WTC11 (cell line): ENCODE results near the gene ZNRF3. TPM values are rescaled to one million over a fixed set of nuclear protein-coding genes. Genes with fewer than 3 reads are reported as not detected.

Experiments
- ATAC-seq: fragments of 200-7000 bp; cut with Tn5 transposase; 2 replicates; pipeline ENCODE4 v1.10.0; 2021; ENCODE audit warnings: mild to moderate bottlenecking, moderate library complexity
- CTCF ChIA-PET: fragments of 300-600 bp; sonication (Branson Sonifier 250); formaldehyde crosslinking; loops from one replicate; lab custom pipeline; 2021; ENCODE audit warnings: antibody characterized with exemption; lab: Charles Lee
- POLR2A ChIA-PET: fragments of 350-600 bp; sonication (Branson Sonifier 250); formaldehyde crosslinking; loops from one replicate; lab custom pipeline; 2021; ENCODE audit warnings: antibody characterized with exemption; lab: Charles Lee
- DNase-seq: peaks from one replicate; pipeline ENCODE4 v3.0.0; 2021; ENCODE audit warnings: low spot score
- H3K27ac Mint-ChIP-seq: 2 replicates; pipeline ENCODE4 v1.8.0; 2021; ENCODE audit warnings: mixed read lengths
- H3K27me3 Mint-ChIP-seq: 2 replicates; pipeline ENCODE4 v1.8.0; 2021; ENCODE audit warnings: low read depth, mild to moderate bottlenecking, moderate library complexity, mixed read lengths
- H3K36me3 Mint-ChIP-seq: 2 replicates; pipeline ENCODE4 v1.8.0; 2021; ENCODE audit warnings: mixed read lengths
- H3K4me1 Mint-ChIP-seq: 2 replicates; pipeline ENCODE4 v1.8.0; 2022; ENCODE audit warnings: mixed read lengths
- H3K4me3 Mint-ChIP-seq: 2 replicates; pipeline ENCODE4 v1.8.0; 2021; ENCODE audit warnings: mild to moderate bottlenecking, moderate library complexity, mixed read lengths
- H3K9me3 Mint-ChIP-seq: 2 replicates; pipeline ENCODE4 v1.8.0; 2021; ENCODE audit warnings: mixed read lengths
- CBFB ChIP-seq: sonication (generic); formaldehyde crosslinking; IDR thresholded peaks from 2 replicates; pipeline ENCODE4 v1.8.1; 2022; ENCODE audit warnings: mild to moderate bottlenecking, low read depth, missing genetic modification reagents
- ETV6 ChIP-seq: sonication (generic); formaldehyde crosslinking; IDR thresholded peaks from 2 replicates; pipeline ENCODE4 v1.8.1; 2022; ENCODE audit warnings: mild to moderate bottlenecking, missing genetic modification reagents
- FOXP1 ChIP-seq: sonication (generic); formaldehyde crosslinking; IDR thresholded peaks from 2 replicates; pipeline ENCODE4 v1.8.0; 2022; ENCODE audit warnings: missing genetic modification reagents, mild to moderate bottlenecking, moderate library complexity, borderline replicate concordance
- GTF2I ChIP-seq: fragments of 250-450 bp; sonication (Bioruptor Pico); conservative IDR thresholded peaks from 2 replicates; pipeline ENCODE4 v1.4.0; 2021; ENCODE audit warnings: mild to moderate bottlenecking
- NFYB ChIP-seq: sonication (generic); formaldehyde crosslinking; conservative IDR thresholded peaks from 2 replicates; pipeline ENCODE4 v1.8.0; 2022; ENCODE audit warnings: low read depth, missing genetic modification reagents
- NR1H2 ChIP-seq: sonication (generic); formaldehyde crosslinking; IDR thresholded peaks from 2 replicates; pipeline ENCODE4 v1.9.0; 2021; ENCODE audit warnings: mild to moderate bottlenecking, moderate library complexity, missing genetic modification reagents
- OVOL2 ChIP-seq: fragments of 250-450 bp; sonication (Bioruptor Pico); IDR thresholded peaks from 2 replicates; pipeline ENCODE4 v1.9.0; 2021; ENCODE audit warnings: mild to moderate bottlenecking, borderline replicate concordance
- RELA ChIP-seq: sonication (generic); formaldehyde crosslinking; IDR thresholded peaks from 2 replicates; pipeline ENCODE4 v1.8.1; 2022; ENCODE audit warnings: missing genetic modification reagents, mild to moderate bottlenecking, borderline replicate concordance
- SMAD4 ChIP-seq: sonication (generic); formaldehyde crosslinking; IDR thresholded peaks from 2 replicates; pipeline ENCODE4 v1.8.0; 2022; ENCODE audit warnings: mild to moderate bottlenecking, missing genetic modification reagents
- TCF7 ChIP-seq: sonication (generic); formaldehyde crosslinking; IDR thresholded peaks from 2 replicates; pipeline ENCODE4 v1.8.0; 2022; ENCODE audit warnings: mild to moderate bottlenecking, low read depth, missing genetic modification reagents, moderate library complexity
- TEAD1 ChIP-seq: sonication (generic); formaldehyde crosslinking; IDR thresholded peaks from 2 replicates; pipeline ENCODE4 v1.8.0; 2022; ENCODE audit warnings: mild to moderate bottlenecking, missing genetic modification reagents
- ZNF138 ChIP-seq: sonication (generic); formaldehyde crosslinking; conservative IDR thresholded peaks from 2 replicates; pipeline ENCODE4 v1.8.1; 2022; ENCODE audit warnings: mild to moderate bottlenecking, moderate library complexity, missing genetic modification reagents
- ZNF219 ChIP-seq: sonication (generic); formaldehyde crosslinking; IDR thresholded peaks from 2 replicates; pipeline ENCODE4 v1.8.0; 2023; ENCODE audit warnings: missing genetic modification reagents, mild to moderate bottlenecking, borderline replicate concordance
- ZNF232 ChIP-seq: sonication (generic); formaldehyde crosslinking; IDR thresholded peaks from 2 replicates; pipeline ENCODE4 v1.8.0; 2022; ENCODE audit warnings: mild to moderate bottlenecking, missing genetic modification reagents
- total RNA-seq: library from RNA; stranded (reverse); gene quantifications from 3 replicates; pipeline ENCODE4 v1.2.3, GENCODE V29; 2021
- TF ChIP-seq, protein P1 (sequence below): fragments of 250-450 bp; sonication (Bioruptor Pico); IDR thresholded peaks from 2 replicates; pipeline ENCODE4 v1.8.0; 2021; ENCODE audit warnings: mild to moderate bottlenecking
- TF ChIP-seq, protein P2 (sequence below): fragments of 250-450 bp; sonication (Bioruptor Pico); IDR thresholded peaks from 2 replicates; pipeline ENCODE4 v1.9.0; 2021; ENCODE audit warnings: mild to moderate bottlenecking, borderline replicate concordance
- TF ChIP-seq, protein P3 (sequence below): fragments of 250-450 bp; sonication (Bioruptor Pico); conservative IDR thresholded peaks from 2 replicates; pipeline ENCODE4 v1.9.0; 2021; ENCODE audit warnings: mild to moderate bottlenecking
- TF ChIP-seq, protein P4 (sequence below): sonication (generic); formaldehyde crosslinking; IDR thresholded peaks from 2 replicates; pipeline ENCODE4 v1.8.0; 2023; ENCODE audit warnings: missing genetic modification reagents
- TF ChIP-seq, protein P5 (sequence below): fragments of 250-450 bp; sonication (Bioruptor Pico); IDR thresholded peaks from 2 replicates; pipeline ENCODE4 v1.9.0; 2021; ENCODE audit warnings: mild to moderate bottlenecking

ZNRF3 gene
- total RNA-seq, 1 experiment from 2014 or later, result 25.4 TPM

DNA sequence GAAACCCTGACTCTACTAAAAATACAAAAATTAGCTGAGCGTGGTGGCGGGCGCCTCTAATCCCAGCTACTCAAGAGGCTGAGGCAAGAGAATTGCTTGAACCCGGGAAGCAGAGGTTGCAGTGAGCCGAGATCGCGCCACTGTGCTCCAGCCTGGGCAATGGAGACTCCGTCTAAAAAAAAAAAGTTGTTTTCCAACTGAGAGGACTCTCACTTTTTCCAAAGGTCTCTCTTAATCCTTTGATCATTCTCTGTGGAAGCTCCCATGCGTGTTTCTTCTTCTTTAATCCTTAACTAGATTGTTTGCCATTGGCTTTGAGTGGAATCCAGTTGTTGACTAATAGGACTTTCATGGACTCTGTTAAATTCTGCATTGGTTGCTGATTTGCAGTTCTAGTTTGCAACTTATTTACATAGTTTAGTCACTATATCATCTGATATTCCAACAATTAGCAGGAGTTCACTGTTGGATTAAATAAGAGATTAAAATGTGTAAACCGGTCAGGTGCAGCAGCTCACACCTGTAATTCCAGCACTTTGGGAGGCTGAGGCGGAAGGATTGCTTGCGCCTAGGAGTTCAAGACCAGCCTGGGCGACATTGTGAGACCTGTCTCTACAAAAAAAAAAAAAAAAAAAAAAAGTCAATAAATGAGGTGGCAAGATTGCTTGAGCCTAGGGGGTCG lies 98.6 kb downstream of the ZNRF3 start:
- peaks cover 13% of the 10 kb centered on the region for H3K9me3 Mint-ChIP-seq

DNA sequence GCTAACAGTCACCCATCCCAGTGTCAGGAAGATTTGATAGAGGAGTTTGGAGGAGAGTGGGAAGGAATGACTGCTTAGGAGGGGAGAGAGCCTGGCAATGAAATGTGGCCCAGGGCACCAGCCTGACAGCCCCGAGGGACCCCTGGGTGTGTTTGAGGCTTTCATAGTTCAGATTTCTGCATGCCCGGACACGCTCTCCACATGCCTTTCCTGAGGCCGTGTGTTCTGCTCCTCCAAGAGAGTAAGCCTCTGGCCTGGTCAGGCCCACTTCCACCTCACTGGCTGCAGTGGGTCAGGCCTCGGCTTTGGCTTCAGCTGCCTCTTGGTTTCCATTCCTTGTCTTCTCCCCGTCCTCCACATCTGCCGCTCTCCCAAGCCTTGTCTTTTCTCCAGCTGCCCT lies 99.8 kb downstream of the ZNRF3 start:
- Mint-ChIP-seq H3K4me1 (peaks cover 77% of the 10 kb centered on the region), H3K36me3 (peaks cover 27% of the 10 kb centered on the region), H3K27me3 (no peaks in the 10 kb centered on the region), H3K9me3 (peaks cover 13% of the 10 kb centered on the region), H3K27ac (peak overlapping the region; percentile 60), H3K4me3 (no peak overlapping the region)
- TF ChIP-seq ETV6 (CRISPR knock-in tag), result no peak
- no peak for TF ChIP-seq CBFB
- TF ChIP-seq, protein P1, sequence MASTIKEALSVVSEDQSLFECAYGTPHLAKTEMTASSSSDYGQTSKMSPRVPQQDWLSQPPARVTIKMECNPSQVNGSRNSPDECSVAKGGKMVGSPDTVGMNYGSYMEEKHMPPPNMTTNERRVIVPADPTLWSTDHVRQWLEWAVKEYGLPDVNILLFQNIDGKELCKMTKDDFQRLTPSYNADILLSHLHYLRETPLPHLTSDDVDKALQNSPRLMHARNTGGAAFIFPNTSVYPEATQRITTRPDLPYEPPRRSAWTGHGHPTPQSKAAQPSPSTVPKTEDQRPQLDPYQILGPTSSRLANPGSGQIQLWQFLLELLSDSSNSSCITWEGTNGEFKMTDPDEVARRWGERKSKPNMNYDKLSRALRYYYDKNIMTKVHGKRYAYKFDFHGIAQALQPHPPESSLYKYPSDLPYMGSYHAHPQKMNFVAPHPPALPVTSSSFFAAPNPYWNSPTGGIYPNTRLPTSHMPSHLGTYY, result no peak
- TF ChIP-seq FOXP1 (CRISPR knock-in tag), result no peak
- no peak for TF ChIP-seq GTF2I
- TF ChIP-seq TCF7 (CRISPR knock-in tag), result no peak
- ChIA-PET CTCF (interaction anchor here (1.2 kb wide), 2 partner anchors 9 to 58 kb away, joined by 3 read pairs; no protein-coding TSS in a partner anchor), POLR2A (no interaction called here)
- DNase-seq (no peak), ATAC-seq (peak; percentile 22; the same call in 1 of the 2 replicates)

More for the DNA sequence above, 98.6 kb downstream of the ZNRF3 start:
- CTCF ChIA-PET, result no interaction called here
- ATAC-seq (no peak), DNase-seq (no peak)
- TF ChIP-seq TEAD1 (CRISPR knock-in tag), result no peak
- TF ChIP-seq, protein P2, sequence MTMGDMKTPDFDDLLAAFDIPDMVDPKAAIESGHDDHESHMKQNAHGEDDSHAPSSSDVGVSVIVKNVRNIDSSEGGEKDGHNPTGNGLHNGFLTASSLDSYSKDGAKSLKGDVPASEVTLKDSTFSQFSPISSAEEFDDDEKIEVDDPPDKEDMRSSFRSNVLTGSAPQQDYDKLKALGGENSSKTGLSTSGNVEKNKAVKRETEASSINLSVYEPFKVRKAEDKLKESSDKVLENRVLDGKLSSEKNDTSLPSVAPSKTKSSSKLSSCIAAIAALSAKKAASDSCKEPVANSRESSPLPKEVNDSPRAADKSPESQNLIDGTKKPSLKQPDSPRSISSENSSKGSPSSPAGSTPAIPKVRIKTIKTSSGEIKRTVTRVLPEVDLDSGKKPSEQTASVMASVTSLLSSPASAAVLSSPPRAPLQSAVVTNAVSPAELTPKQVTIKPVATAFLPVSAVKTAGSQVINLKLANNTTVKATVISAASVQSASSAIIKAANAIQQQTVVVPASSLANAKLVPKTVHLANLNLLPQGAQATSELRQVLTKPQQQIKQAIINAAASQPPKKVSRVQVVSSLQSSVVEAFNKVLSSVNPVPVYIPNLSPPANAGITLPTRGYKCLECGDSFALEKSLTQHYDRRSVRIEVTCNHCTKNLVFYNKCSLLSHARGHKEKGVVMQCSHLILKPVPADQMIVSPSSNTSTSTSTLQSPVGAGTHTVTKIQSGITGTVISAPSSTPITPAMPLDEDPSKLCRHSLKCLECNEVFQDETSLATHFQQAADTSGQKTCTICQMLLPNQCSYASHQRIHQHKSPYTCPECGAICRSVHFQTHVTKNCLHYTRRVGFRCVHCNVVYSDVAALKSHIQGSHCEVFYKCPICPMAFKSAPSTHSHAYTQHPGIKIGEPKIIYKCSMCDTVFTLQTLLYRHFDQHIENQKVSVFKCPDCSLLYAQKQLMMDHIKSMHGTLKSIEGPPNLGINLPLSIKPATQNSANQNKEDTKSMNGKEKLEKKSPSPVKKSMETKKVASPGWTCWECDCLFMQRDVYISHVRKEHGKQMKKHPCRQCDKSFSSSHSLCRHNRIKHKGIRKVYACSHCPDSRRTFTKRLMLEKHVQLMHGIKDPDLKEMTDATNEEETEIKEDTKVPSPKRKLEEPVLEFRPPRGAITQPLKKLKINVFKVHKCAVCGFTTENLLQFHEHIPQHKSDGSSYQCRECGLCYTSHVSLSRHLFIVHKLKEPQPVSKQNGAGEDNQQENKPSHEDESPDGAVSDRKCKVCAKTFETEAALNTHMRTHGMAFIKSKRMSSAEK, result no peak
- no peak for TF ChIP-seq ZNF232 (CRISPR knock-in tag)
- TF ChIP-seq, protein P3, sequence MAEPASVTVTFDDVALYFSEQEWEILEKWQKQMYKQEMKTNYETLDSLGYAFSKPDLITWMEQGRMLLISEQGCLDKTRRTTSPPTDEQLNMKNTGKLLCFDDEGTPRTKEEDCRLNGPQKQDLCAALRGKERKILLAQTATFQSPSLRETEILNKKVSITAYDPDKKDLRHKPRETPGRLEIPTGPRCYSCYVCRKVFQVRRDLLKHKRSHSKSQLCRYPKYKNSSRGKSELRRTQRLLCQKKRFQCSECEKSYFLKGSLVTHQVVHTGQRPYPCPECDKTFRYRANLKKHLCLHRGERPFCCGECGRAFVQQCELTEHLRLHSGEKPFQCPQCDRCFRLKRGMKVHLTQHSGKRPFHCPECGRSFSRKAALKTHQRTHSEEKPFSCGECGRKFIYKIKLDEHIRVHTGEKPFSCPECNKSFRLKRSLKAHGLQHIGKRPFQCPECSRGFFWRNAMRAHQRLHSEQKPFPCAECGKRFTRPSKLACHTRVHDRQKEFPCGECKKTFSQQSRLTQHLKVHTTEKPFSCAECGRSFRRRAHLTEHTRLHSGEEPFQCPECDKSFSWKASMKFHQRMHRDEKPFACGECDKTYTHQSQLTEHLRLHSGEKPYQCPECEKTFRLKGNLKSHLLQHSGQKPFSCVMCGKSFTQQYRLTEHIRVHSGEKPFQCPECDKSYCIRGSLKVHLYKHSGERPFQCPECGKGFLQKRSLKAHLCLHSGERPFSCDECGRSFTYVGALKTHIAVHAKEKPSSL (CRISPR knock-in tag), result no peak
- no peak for TF ChIP-seq ZNF219 (CRISPR knock-in tag)
- TF ChIP-seq, protein P4, sequence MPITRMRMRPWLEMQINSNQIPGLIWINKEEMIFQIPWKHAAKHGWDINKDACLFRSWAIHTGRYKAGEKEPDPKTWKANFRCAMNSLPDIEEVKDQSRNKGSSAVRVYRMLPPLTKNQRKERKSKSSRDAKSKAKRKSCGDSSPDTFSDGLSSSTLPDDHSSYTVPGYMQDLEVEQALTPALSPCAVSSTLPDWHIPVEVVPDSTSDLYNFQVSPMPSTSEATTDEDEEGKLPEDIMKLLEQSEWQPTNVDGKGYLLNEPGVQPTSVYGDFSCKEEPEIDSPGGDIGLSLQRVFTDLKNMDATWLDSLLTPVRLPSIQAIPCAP (CRISPR knock-in tag), result no peak
- TF ChIP-seq ZNF138, result no peak
- TF ChIP-seq RELA (CRISPR knock-in tag), result no peak
- TF ChIP-seq NFYB, result no peak
- TF ChIP-seq SMAD4 (CRISPR knock-in tag), result no peak
- no peak for TF ChIP-seq OVOL2 (CRISPR knock-in tag)
- TF ChIP-seq, protein P5, sequence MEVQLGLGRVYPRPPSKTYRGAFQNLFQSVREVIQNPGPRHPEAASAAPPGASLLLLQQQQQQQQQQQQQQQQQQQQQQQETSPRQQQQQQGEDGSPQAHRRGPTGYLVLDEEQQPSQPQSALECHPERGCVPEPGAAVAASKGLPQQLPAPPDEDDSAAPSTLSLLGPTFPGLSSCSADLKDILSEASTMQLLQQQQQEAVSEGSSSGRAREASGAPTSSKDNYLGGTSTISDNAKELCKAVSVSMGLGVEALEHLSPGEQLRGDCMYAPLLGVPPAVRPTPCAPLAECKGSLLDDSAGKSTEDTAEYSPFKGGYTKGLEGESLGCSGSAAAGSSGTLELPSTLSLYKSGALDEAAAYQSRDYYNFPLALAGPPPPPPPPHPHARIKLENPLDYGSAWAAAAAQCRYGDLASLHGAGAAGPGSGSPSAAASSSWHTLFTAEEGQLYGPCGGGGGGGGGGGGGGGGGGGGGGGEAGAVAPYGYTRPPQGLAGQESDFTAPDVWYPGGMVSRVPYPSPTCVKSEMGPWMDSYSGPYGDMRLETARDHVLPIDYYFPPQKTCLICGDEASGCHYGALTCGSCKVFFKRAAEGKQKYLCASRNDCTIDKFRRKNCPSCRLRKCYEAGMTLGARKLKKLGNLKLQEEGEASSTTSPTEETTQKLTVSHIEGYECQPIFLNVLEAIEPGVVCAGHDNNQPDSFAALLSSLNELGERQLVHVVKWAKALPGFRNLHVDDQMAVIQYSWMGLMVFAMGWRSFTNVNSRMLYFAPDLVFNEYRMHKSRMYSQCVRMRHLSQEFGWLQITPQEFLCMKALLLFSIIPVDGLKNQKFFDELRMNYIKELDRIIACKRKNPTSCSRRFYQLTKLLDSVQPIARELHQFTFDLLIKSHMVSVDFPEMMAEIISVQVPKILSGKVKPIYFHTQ (CRISPR knock-in tag), result no peak
- TF ChIP-seq NR1H2 (CRISPR knock-in tag), result no peak
- Mint-ChIP-seq H3K36me3 (peaks cover 20% of the 10 kb centered on the region), H3K27me3 (no peaks in the 10 kb centered on the region), H3K4me3 (no peak overlapping the region), H3K27ac (peak overlapping the region; percentile 69), H3K4me1 (peaks cover 77% of the 10 kb centered on the region)
- POLR2A ChIA-PET, result no interaction called here
